Measurements from ENCODE around the gene CC2D1A. TPM values are rescaled to one million over a fixed set of nuclear protein-coding genes. Genes with fewer than 3 reads are reported as not detected.

The CC2D1A gene
- total and polyA plus RNA-seq, 2 donors (not counting 1 experiment from before 2014, with no cell fraction given): 34.3 to 47.2 TPM

DNA sequence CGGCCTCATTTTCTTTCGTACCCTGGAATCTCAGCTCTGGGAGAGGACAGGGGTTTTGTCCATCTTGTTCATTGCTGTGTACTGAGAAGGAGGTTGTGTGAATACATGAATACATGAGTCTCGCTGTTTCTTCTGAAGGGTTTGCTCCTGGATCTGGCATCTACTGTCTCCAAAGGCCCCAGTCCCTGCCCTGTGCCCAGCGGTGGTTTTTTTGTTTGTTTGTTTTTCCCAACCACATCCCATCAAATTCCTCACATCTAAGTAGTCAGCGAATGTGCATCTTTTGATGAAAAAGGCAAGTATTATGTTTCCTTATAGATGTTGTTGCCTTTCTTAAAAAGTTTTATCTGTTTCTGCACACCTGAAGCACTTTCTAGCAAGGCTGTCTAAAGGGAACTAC, 58.8 kb downstream of the CC2D1A start:
- H3K9me3 ChIP-seq (ENCODE audit: control extremely low read depth in 1 of 3, control insufficient read depth in 2 of 3, insufficient read depth in 1 of 3, low read length in 2 of 3): peaks cover 0 to 3% (median 0%) of the 10 kb centered on the region in 3 donors
- no peak for DNase-seq
- no peaks in the 10 kb centered on the region for H4K20me1 ChIP-seq (ENCODE audit: control insufficient read depth, insufficient read depth, low read length, poor library complexity, severe bottlenecking)
- CTCF ChIA-PET: no interaction called here
- intact Hi-C loops (cut with micrococcal nuclease): no loop called here
- Mint-ChIP-seq H3K9me3 (ENCODE audit: insufficient read depth) (no peaks in the 10 kb centered on the region), H3K27ac (no peak overlapping the region), H3K4me3 (no peak overlapping the region), H3K27me3 (no peaks in the 10 kb centered on the region), H3K4me1 (no peaks in the 10 kb centered on the region)
- H2AFZ ChIP-seq (ENCODE audit: insufficient read depth, low read depth, low read length, poor library complexity, severe bottlenecking): no peak overlapping the region
- H3K9ac ChIP-seq (ENCODE audit: low read length): no peak overlapping the region
- H3K36me3 ChIP-seq (replicated peaks in 1 of 2; ENCODE audit: control extremely low read depth in 1 of 2, control insufficient read depth in 1 of 2, extremely low read depth in 1 of 2, insufficient read depth in 2 of 2, low read length in 1 of 2): peaks cover 0 to 55% of the 10 kb centered on the region in 2 experiments
- TF ChIP-seq EZH2 (IDR thresholded peaks at IDR 0.05; ENCODE audit: borderline replicate concordance, insufficient read depth, low read depth, low read length, poor library complexity, severe bottlenecking): no peak
- TF ChIP-seq CTCF (IDR thresholded peaks at IDR 0.05): no peak
- no peaks in the 10 kb centered on the region for H3K27me3 ChIP-seq (replicated peaks in 1 of 4; ENCODE audit: control extremely low read depth in 1 of 4, control insufficient read depth in 3 of 4, insufficient read depth in 4 of 4, low read length in 3 of 4)
- ATAC-seq (ENCODE audit: low read depth): no peak
- POLR2A ChIA-PET: interaction anchor here (1.1 kb wide), 1 partner anchor 67 kb away, joined by 3 read pairs; the partner anchor contains the start of gene IL27RA
- 96% methylated on average over 3 of the region's 5 CpGs for WGBS (ENCODE audit: insufficient coverage)
- no peak overlapping the region for H3K4me3 ChIP-seq (ENCODE audit: control extremely low read depth in 1 of 5, extremely low read depth in 1 of 5, insufficient read depth in 1 of 5, low read depth in 2 of 5, low read length in 4 of 5)
- no peaks in the 10 kb centered on the region for H3K4me1 ChIP-seq (ENCODE audit: control insufficient read depth in 2 of 2, insufficient read depth in 2 of 2, low read length in 2 of 2)
- no peak overlapping the region for H3K27ac ChIP-seq (ENCODE audit: low read length in 2 of 2)
- H3K4me2 ChIP-seq (replicated peaks; ENCODE audit: low read depth, low read length, poor library complexity, severe bottlenecking): no peak overlapping the region
- no peaks in the 10 kb centered on the region for H3K79me2 ChIP-seq (ENCODE audit: control insufficient read depth, insufficient read depth, low read length)

DNA sequence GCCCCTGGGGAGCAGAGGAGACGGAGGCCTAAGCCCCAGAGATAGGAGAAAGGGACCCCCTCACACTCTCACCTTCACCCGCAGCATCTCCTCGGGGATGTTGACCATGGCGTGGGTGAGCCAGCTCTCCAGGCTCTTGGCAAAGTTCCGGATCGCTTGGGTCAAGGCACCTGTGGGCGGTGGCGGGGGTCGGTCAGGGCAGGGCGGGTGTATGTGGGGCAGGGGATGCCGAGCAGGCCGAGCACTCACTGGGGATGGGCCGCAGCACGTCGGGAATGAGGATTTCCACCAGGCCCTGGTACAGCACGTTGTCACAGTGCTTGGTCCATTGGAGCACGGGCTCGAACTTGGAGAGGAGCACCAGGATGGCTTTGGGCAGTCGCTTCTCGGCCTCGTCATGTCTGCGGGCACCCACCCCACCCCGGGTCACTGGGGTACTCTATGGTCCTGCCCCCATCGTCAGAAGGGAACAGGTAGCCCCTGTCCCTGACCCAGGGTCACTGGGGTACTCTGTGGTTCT, 59.4 kb downstream of the CC2D1A start:
- WGBS (ENCODE audit: insufficient coverage): 97% methylated on average over 19 of the region's 24 CpGs
- no peaks in the 10 kb centered on the region for H4K20me1 ChIP-seq (ENCODE audit: control insufficient read depth, insufficient read depth, low read length, poor library complexity, severe bottlenecking)
- intact Hi-C loops (cut with micrococcal nuclease): no loop called here
- H3K4me3 ChIP-seq (ENCODE audit: control extremely low read depth in 1 of 5, extremely low read depth in 1 of 5, insufficient read depth in 1 of 5, low read depth in 2 of 5, low read length in 4 of 5): no peak overlapping the region
- no peak overlapping the region for H2AFZ ChIP-seq (ENCODE audit: insufficient read depth, low read depth, low read length, poor library complexity, severe bottlenecking)
- CTCF ChIA-PET: no interaction called here
- POLR2A ChIA-PET: no interaction called here
- ATAC-seq (ENCODE audit: low read depth): no peak
- no peaks in the 10 kb centered on the region for H3K79me2 ChIP-seq (ENCODE audit: control insufficient read depth, insufficient read depth, low read length)
- no peak overlapping the region for H3K4me3 Mint-ChIP-seq
- H3K4me1 Mint-ChIP-seq: no peaks in the 10 kb centered on the region
- no peak overlapping the region for H3K27ac Mint-ChIP-seq
- no peak overlapping the region for H3K4me2 ChIP-seq (replicated peaks; ENCODE audit: low read depth, low read length, poor library complexity, severe bottlenecking)
- H3K9me3 ChIP-seq (ENCODE audit: control extremely low read depth in 1 of 3, control insufficient read depth in 2 of 3, insufficient read depth in 1 of 3, low read length in 2 of 3): peaks cover 0 to 3% (median 0%) of the 10 kb centered on the region in 3 donors
- H3K9ac ChIP-seq (ENCODE audit: low read length): no peak overlapping the region
- no peak overlapping the region for H3K27ac ChIP-seq (ENCODE audit: low read length in 2 of 2)
- no peak for TF ChIP-seq CTCF (IDR thresholded peaks at IDR 0.05)
- no peak for TF ChIP-seq EZH2 (IDR thresholded peaks at IDR 0.05; ENCODE audit: borderline replicate concordance, insufficient read depth, low read depth, low read length, poor library complexity, severe bottlenecking)
- DNase-seq: peak; percentile 5
- H3K9me3 Mint-ChIP-seq (ENCODE audit: insufficient read depth): no peaks in the 10 kb centered on the region
- H3K36me3 ChIP-seq (replicated peaks in 1 of 2; ENCODE audit: control extremely low read depth in 1 of 2, control insufficient read depth in 1 of 2, extremely low read depth in 1 of 2, insufficient read depth in 2 of 2, low read length in 1 of 2): peaks cover 0 to 59% of the 10 kb centered on the region in 2 experiments
- H3K27me3 Mint-ChIP-seq: no peaks in the 10 kb centered on the region
- no peaks in the 10 kb centered on the region for H3K4me1 ChIP-seq (ENCODE audit: control insufficient read depth in 2 of 2, insufficient read depth in 2 of 2, low read length in 2 of 2)
- no peaks in the 10 kb centered on the region for H3K27me3 ChIP-seq (replicated peaks in 1 of 4; ENCODE audit: control extremely low read depth in 1 of 4, control insufficient read depth in 3 of 4, insufficient read depth in 4 of 4, low read length in 3 of 4)

All from B cell (primary cell).